A549 (cell line): ENCODE measurements around the gene IDUA.

ENCODE experiments used
- HOXB13 ChIP-seq: fragments of 250-450 bp; sonication (Bioruptor Pico); IDR thresholded peaks from 2 replicates; pipeline ENCODE4 v1.5.0; 2020; ENCODE audit warnings: low read depth, mild to moderate bottlenecking, moderate library complexity
- KDM5A ChIP-seq: fragments of 200-600 bp; sonication (generic); IDR thresholded peaks from 2 replicates; pipeline ENCODE4 v1.6.1; 2016; ENCODE audit warnings: antibody characterized with exemption, mild to moderate bottlenecking
- MAX ChIP-seq: IDR thresholded peaks from 2 replicates; pipeline ENCODE4 v1.6.1; 2012
- MYC ChIP-seq: IDR thresholded peaks from 2 replicates; pipeline ENCODE4 v1.6.1; 2012; ENCODE audit warnings: mild to moderate bottlenecking, inconsistent platforms, low read length, improper control_type of control experiment, borderline replicate concordance
- NR3C1 ChIP-seq: fragments of >200 bp; sonication (Bioruptor Twin); formaldehyde crosslinking; IDR thresholded peaks from 3 replicates; pipeline ENCODE4 v1.6.1; 2017
- PHF8 ChIP-seq: fragments of 200-600 bp; sonication (generic); IDR thresholded peaks from 2 replicates; pipeline ENCODE4 v1.6.1; 2016; ENCODE audit warnings: low read depth, mild to moderate bottlenecking, antibody characterized with exemption, moderate library complexity, borderline replicate concordance
- POLR2A ChIP-seq: IDR thresholded peaks from 2 replicates; pipeline ENCODE4 v1.6.1; 2012; ENCODE audit warnings: mild to moderate bottlenecking, low read length
- POLR2AphosphoS2 ChIP-seq: conservative IDR thresholded peaks from 2 replicates; pipeline ENCODE4 v1.6.1; 2012; ENCODE audit warnings: low read length, improper control_type of control experiment, inconsistent platforms
- RAD21 ChIP-seq, 2 experiments: fragments of >200 bp in 1 of 2; sonication (Bioruptor Twin) in 1 of 2; formaldehyde crosslinking in 1 of 2; IDR thresholded peaks in 1 of 2; conservative IDR thresholded peaks in 1 of 2; 2 replicates in 1 of 2; 3 replicates in 1 of 2; pipeline ENCODE4 v1.6.1; 2012 to 2018; ENCODE audit warnings: inconsistent platforms in 1 of 2
- TF ChIP-seq, protein P1 (sequence below): fragments of >200 bp; sonication (Bioruptor Twin); formaldehyde crosslinking; IDR thresholded peaks from 3 replicates; pipeline ENCODE4 v1.5.1; 2016
- TF ChIP-seq, protein P2 (sequence below): fragments of 200-600 bp; sonication (generic); IDR thresholded peaks from 2 replicates; pipeline ENCODE4 v1.6.1; 2016; ENCODE audit warnings: antibody characterized with exemption, mild to moderate bottlenecking, moderate library complexity

DNA sequence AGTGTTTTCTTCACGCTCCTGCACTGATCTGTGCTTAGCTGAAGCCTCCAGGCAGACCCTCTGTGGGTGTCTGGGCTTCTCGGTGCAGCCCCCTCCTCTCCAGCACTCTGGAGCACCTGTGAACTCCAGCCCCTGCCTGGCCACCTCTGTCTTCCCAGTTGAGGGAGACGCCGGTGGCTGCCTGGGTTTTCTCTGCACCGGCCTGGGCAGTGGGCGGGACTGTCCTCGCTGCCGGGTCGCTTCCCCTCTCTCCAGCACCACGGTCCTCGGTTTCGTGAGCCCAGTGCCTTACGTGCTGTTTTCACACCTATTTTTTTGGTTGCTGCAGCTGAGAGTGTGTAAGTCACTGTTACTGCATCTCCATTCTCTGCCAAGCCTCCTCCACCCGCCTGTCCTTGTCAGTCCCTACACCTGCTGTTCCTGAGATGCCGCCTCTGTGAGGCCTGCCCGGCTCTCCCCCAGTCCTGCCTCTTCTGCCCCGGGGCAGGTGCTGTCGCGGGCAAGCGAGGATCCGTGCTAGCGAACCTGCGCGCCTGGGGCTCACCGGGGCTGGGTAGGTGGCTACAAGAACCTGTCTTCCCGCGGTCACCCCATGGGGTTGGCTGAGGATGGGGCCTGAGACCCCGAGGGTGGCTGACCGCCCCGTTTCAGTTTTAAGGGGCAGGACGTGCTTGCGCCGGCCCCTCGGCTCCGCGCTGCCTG, 22.1 kb downstream of the IDUA start:
- TF ChIP-seq, protein P1, sequence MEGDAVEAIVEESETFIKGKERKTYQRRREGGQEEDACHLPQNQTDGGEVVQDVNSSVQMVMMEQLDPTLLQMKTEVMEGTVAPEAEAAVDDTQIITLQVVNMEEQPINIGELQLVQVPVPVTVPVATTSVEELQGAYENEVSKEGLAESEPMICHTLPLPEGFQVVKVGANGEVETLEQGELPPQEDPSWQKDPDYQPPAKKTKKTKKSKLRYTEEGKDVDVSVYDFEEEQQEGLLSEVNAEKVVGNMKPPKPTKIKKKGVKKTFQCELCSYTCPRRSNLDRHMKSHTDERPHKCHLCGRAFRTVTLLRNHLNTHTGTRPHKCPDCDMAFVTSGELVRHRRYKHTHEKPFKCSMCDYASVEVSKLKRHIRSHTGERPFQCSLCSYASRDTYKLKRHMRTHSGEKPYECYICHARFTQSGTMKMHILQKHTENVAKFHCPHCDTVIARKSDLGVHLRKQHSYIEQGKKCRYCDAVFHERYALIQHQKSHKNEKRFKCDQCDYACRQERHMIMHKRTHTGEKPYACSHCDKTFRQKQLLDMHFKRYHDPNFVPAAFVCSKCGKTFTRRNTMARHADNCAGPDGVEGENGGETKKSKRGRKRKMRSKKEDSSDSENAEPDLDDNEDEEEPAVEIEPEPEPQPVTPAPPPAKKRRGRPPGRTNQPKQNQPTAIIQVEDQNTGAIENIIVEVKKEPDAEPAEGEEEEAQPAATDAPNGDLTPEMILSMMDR: no peak
- TF ChIP-seq HOXB13 (CRISPR knock-in tag) (no peak), NR3C1 (no peak), POLR2A (no peak), POLR2AphosphoS2 (no peak), KDM5A (no peak), PHF8 (no peak), RAD21 (conservative IDR thresholded peaks at IDR 0.05 in 1 of 2, IDR thresholded peaks at IDR 0.05 in 1 of 2) (no peak), MAX (no peak), MYC (no peak)
- TF ChIP-seq, protein P2, sequence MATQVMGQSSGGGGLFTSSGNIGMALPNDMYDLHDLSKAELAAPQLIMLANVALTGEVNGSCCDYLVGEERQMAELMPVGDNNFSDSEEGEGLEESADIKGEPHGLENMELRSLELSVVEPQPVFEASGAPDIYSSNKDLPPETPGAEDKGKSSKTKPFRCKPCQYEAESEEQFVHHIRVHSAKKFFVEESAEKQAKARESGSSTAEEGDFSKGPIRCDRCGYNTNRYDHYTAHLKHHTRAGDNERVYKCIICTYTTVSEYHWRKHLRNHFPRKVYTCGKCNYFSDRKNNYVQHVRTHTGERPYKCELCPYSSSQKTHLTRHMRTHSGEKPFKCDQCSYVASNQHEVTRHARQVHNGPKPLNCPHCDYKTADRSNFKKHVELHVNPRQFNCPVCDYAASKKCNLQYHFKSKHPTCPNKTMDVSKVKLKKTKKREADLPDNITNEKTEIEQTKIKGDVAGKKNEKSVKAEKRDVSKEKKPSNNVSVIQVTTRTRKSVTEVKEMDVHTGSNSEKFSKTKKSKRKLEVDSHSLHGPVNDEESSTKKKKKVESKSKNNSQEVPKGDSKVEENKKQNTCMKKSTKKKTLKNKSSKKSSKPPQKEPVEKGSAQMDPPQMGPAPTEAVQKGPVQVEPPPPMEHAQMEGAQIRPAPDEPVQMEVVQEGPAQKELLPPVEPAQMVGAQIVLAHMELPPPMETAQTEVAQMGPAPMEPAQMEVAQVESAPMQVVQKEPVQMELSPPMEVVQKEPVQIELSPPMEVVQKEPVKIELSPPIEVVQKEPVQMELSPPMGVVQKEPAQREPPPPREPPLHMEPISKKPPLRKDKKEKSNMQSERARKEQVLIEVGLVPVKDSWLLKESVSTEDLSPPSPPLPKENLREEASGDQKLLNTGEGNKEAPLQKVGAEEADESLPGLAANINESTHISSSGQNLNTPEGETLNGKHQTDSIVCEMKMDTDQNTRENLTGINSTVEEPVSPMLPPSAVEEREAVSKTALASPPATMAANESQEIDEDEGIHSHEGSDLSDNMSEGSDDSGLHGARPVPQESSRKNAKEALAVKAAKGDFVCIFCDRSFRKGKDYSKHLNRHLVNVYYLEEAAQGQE: no peak
